H1 (cell line): ENCODE results near the gene ASB6. TPM values are rescaled to one million over a fixed set of nuclear protein-coding genes. Genes with fewer than 3 reads are reported as not detected.

Experiments
- FOSL1 ChIP-seq: IDR thresholded peaks from 2 replicates; pipeline ENCODE4 v1.6.1; 2011; ENCODE audit warnings: mild to moderate bottlenecking, low read depth, low read length, moderate library complexity; ENCODE audit not compliant: insufficient read depth
- KDM5A ChIP-seq: fragments of 200-600 bp; IDR thresholded peaks from 2 replicates; pipeline ENCODE4 v1.7.1; 2012; ENCODE audit warnings: mild to moderate bottlenecking, low read length, inconsistent platforms, mixed read lengths
- TCF12 ChIP-seq: IDR thresholded peaks from 2 replicates; pipeline ENCODE4 v1.6.1; 2011; ENCODE audit warnings: low read depth, mild to moderate bottlenecking, low read length
- polyA plus RNA-seq, 7 experiments: library from polyadenylated mRNA; depleted of rRNA in 3 of 7; stranded (reverse) in 5 of 7; unstranded in 2 of 7; fragments of >200 nt in 5 of 7; fragments of 200-250 nt in 2 of 7; gene quantifications; 1 replicate in 5 of 7; 2 replicates in 1 of 7; 4 replicates in 1 of 7; pipeline versions ENCODE4 v1.2.1 to v1.2.3, GENCODE V29; 2011 to 2013; ENCODE audit warnings: missing spikeins in 2 of 7, mixed read lengths in 2 of 7
- total RNA-seq: library from RNA; stranded (reverse); fragmentation: NEBNext Ultra II Directional; extraction: Animal tissue kit (Norgen Biotek cat#: 25700); gene quantifications from 2 replicates; pipeline ENCODE4 v1.2.1, GENCODE V29; 2021

ASB6 gene
- total and polyA plus RNA-seq, 2 of the 8 experiments (the other 6 are each of a cell fraction or from before 2014, with no cell fraction given): 14.0 to 17.3 TPM

DNA sequence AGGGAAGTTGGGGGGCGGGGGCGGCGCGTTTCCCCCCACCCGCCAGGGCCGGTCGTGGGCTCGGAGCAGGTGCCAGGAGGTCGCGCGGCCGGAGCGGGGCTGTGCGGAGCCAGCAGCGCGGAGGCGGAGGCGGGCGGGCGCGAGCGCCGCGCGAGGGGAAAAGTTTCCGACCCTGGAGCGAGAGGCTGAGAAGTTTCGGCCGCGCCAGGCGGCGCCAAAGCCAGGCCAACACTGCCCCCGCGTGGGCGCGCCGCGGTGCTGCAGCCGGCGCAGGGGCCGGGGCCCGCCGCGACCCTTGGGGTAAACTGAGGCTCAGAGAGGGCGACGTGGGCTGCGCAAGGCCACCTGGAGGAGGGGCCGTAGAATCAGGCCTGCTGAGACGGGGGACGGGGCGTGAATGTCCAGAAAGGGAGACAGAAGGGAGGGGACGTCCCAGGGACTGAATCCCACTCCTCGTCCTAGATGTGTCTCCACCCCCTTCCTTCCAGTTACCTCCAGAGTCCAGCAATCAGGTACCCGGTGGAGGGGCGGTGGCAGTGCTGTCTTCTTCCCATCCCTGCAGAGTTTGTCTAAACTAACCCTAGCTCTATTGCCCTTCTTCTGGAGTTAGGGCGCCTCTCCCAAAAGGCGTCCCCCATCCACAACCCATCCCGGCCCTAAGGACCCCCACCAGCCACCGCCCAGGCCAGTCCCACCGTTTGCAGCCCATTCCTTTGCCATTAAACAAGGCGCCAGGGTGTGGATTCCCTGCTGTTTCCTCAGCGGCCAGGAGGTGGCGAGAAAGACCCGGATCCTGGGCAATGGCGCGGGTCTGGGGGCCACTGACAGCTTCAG is 31.3 kb downstream of the ASB6 start (continued):
- 0 out of 2 replicates have a peak, but pooled peaks have one; percentile 26 for TF ChIP-seq TCF12
- TF ChIP-seq FOSL1: no peak
- no peak for TF ChIP-seq KDM5A
